GM12878 (cell line): ENCODE data around the gene MSRB2. TPM values are rescaled to one million over a fixed set of nuclear protein-coding genes. Genes with fewer than 3 reads are reported as not detected.

Experiments used
- ATAC-seq: fragments of 200-7000 bp; cut with Tn5 transposase; 3 replicates; pipeline ENCODE4 v1.9.1; 2020; ENCODE audit warnings: mild to moderate bottlenecking, moderate library complexity
- BruUV-seq: library from RNA; stranded (reverse); fragments of 400-500 nt; replicated peaks from 2 replicates; lab custom pipeline; 2021; lab: Mats Ljungman, UMichigan
- CTCF ChIA-PET: fragments of 300-600 bp; sonication (Branson Sonifier 250); formaldehyde crosslinking; extraction: SDS; loops from one replicate; lab custom pipeline; 2021; ENCODE audit warnings: inconsistent platforms; lab: Yijun Ruan, JAX
- POLR2A ChIA-PET: fragments of 350-600 bp; formaldehyde crosslinking; extraction: SDS; loops from one replicate; lab custom pipeline; 2021; ENCODE audit warnings: inconsistent platforms; lab: Charles Lee
- RAD21 ChIA-PET: fragments of 300-600 bp; sonication (Branson Sonifier 250); formaldehyde crosslinking; loops from one replicate; lab custom pipeline; 2023; ENCODE audit warnings: antibody characterized with exemption; ENCODE audit not compliant: unreplicated experiment; lab: Charles Lee
- SMC1A ChIA-PET: fragments of 300-600 bp; sonication (Branson Sonifier 250); formaldehyde crosslinking; loops from one replicate; lab custom pipeline; 2023; ENCODE audit not compliant: unreplicated experiment, uncharacterized antibody; lab: Charles Lee
- DNase-seq: peaks from one replicate; pipeline ENCODE4 v3.0.0-alpha.2; 2011; ENCODE audit warnings: low read depth, low spot score
- FAIRE-seq: peaks from 3 replicates; lab custom pipeline; 2011; peaks lifted over from hg19 to GRCh38; lab: Jason Lieb, UNC
- H2AFZ ChIP-seq: 2 replicates; pipeline ENCODE4 v1.6.0; 2011; ENCODE audit warnings: low read depth, low read length, control low read depth; ENCODE audit not compliant: control insufficient read depth
- H3K27ac ChIP-seq: 2 replicates; pipeline ENCODE4 v1.5.1; 2011; ENCODE audit warnings: control low read depth; ENCODE audit not compliant: control insufficient read depth, insufficient read depth
- H3K27me3 ChIP-seq, 2 experiments: replicated peaks in 1 of 2; 2 replicates each; pipeline versions ENCODE4 v1.6.0 to v1.6.1; 2011; ENCODE audit warnings: low read length in 1 of 2; ENCODE audit not compliant: control insufficient read depth in 2 of 2, insufficient read depth in 2 of 2
- H3K36me3 ChIP-seq, 2 experiments: 2 replicates each; pipeline ENCODE4 v1.5.1; 2011; ENCODE audit warnings: low read length in 1 of 2; ENCODE audit not compliant: control insufficient read depth in 2 of 2, insufficient read depth in 2 of 2
- H3K4me1 ChIP-seq: 2 replicates; pipeline ENCODE4 v1.6.1; 2011; ENCODE audit warnings: mild to moderate bottlenecking, low read length, moderate library complexity, mixed read lengths; ENCODE audit not compliant: control insufficient read depth, insufficient read depth
- H3K4me2 ChIP-seq: 2 replicates; pipeline ENCODE4 v1.6.0; 2011; ENCODE audit warnings: control low read depth; ENCODE audit not compliant: control insufficient read depth, insufficient read depth
- H3K4me3 ChIP-seq: fragments of 200-600 bp; sonication (generic); 2 replicates; pipeline ENCODE4 v1.5.1; 2016
- H3K79me2 ChIP-seq: 2 replicates; pipeline ENCODE4 v1.6.0; 2011; ENCODE audit warnings: low read length; ENCODE audit not compliant: control insufficient read depth, insufficient read depth
- H3K9ac ChIP-seq: 2 replicates; pipeline ENCODE4 v1.8.0; 2011; ENCODE audit warnings: low read length, control low read depth, mixed read lengths; ENCODE audit not compliant: control insufficient read depth, insufficient read depth
- H3K9me3 ChIP-seq: replicated peaks from 3 replicates; pipeline ENCODE4 v1.5.1; 2011; ENCODE audit warnings: mild to moderate bottlenecking, low read length; ENCODE audit not compliant: control insufficient read depth, insufficient read depth
- H4K20me1 ChIP-seq: 2 replicates; pipeline ENCODE4 v1.6.0; 2011; ENCODE audit not compliant: control insufficient read depth, insufficient read depth
- ATF7 ChIP-seq: fragments of 450-650 bp; IDR thresholded peaks from 2 replicates; pipeline ENCODE4 v1.6.1; 2016; ENCODE audit warnings: low read depth, mild to moderate bottlenecking
- E4F1 ChIP-seq: fragments of 450-650 bp; IDR thresholded peaks from 2 replicates; pipeline ENCODE4 v1.6.1; 2018; ENCODE audit warnings: borderline replicate concordance, mild to moderate bottlenecking; ENCODE audit not compliant: partially characterized antibody
- SMAD1 ChIP-seq: fragments of 450-650 bp; IDR thresholded peaks from 2 replicates; pipeline ENCODE4 v1.6.1; 2018; ENCODE audit warnings: mild to moderate bottlenecking, low read depth; ENCODE audit not compliant: partially characterized antibody
- SMAD5 ChIP-seq: IDR thresholded peaks from 2 replicates; pipeline ENCODE4 v1.6.1; 2016; ENCODE audit warnings: antibody characterized with exemption, low read depth
- WGBS: methylation state at CpG from one replicate; pipeline ENCODE4 v1.1.6; 2016; ENCODE audit warnings: low lambda C conversion rate; ENCODE audit not compliant: insufficient replicate concordance, insufficient coverage; ENCODE audit errors: missing lambda C conversion rate; 5-methylcytosine and 5-hydroxymethylcytosine counted together
- in situ Hi-C: fragments of 300-500 bp; cut with MboI; formaldehyde crosslinking; loops from 9 replicates; pipeline ENCODE4 v1.14.3; 2018; ENCODE audit warnings: mixed read lengths
- intact Hi-C: fragments of 100-400 bp; cut with micrococcal nuclease; formaldehyde crosslinking; loops from one replicate; pipeline ENCODE4 v1.14.2; 2022; ENCODE audit not compliant: unreplicated experiment
- polyA plus RNA-seq, 11 experiments: library from polyadenylated mRNA; depleted of rRNA in 4 of 11; unstranded in 6 of 11; stranded (reverse) in 5 of 11; fragments of >200 nt; fragmentation: Nextera tagmentation in 4 of 11; fragmentation: Illumina TruSeq in 1 of 11; extraction: Ambion mirVana in 4 of 11; extraction: Trizol in 1 of 11; gene quantifications; 1 replicate in 1 of 11; 2 replicates in 10 of 11; pipeline versions ENCODE4 v1.2.1 to v1.2.3, GENCODE V29; 2011 to 2016; ENCODE audit warnings: inconsistent platforms in 2 of 11, missing spikeins in 2 of 11, low read depth in 1 of 11
- total RNA-seq, 4 experiments: library from RNA; depleted of rRNA in 3 of 4; stranded (reverse); fragments of >200 nt in 3 of 4; fragmentation: Illumina TruSeq in 1 of 4; extraction: Trizol in 1 of 4; gene quantifications; 2 replicates each; pipeline versions ENCODE4 v1.2.1 to v1.2.3, GENCODE V29; 2013 to 2021

The MSRB2 gene
- total and polyA plus RNA-seq, 10 of the 15 experiments (the other 5 are each of a cell fraction or from before 2014, with no cell fraction given): 1.5 to 18.6 (median 6.2) TPM

- ChIA-PET CTCF (interaction anchor here (1.0 kb wide), 1 partner anchor 667 kb away, joined by 3 read pairs; no protein-coding TSS in a partner anchor), POLR2A (no interaction called here), SMC1A (no interaction called here), RAD21 (interaction anchor here (0.6 kb wide), 1 partner anchor 1565 kb away, joined by 3 read pairs; no protein-coding TSS in a partner anchor)
- Histone ChIP-seq H3K27ac (no peak overlapping the region), H2AFZ (no peak overlapping the region), H3K4me1 (no peaks in the 10 kb centered on the region), H3K9me3 (no peaks in the 10 kb centered on the region), H4K20me1 (no peaks in the 10 kb centered on the region), H3K9ac (no peak overlapping the region), H3K27me3 (no peaks in the 10 kb centered on the region), H3K4me2 (no peak overlapping the region), H3K79me2 (no peaks in the 10 kb centered on the region), H3K36me3 (no peaks in the 10 kb centered on the region), H3K4me3 (no peak overlapping the region)
- in situ Hi-C loops: no loop called here
- no TSS peak for BruUV-seq
- intact Hi-C loops: no loop called here
- DNase-seq: no peak
- no peak for ATAC-seq
- TF ChIP-seq E4F1: no peak
- no peak for TF ChIP-seq SMAD5
- TF ChIP-seq ATF7: no peak
- TF ChIP-seq SMAD1: no peak
- no peak for FAIRE-seq
- WGBS: 94% methylated on average over 10 of the region's 10 CpGs
These were observed 11.1 kb downstream of the MSRB2 start for GRCh38 chr10:23106331-23107072.
